ENCODE measurements around the gene MARVELD1.

Gene MARVELD1

DNA sequence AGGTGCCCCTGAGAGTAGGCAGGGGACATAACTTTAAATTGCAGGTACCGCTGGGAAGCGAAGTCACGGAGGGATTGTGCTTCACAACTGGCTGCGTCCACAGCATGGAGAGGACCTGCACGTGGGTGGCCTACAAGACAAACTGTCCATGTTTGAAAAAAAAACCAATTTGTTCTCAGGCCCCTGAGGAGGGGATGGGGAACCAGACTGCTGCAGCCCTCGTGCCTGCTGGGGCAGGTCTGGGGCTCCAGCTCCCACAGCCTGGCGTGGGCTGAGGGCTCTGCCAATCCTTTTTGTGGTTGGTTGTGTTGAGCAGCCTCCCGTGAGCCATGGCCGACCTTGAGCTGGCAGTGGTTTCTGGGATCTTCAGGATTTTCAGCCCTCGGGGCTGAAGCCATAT, 48.5 kb downstream of the MARVELD1 start:
- DNase-seq = no peak
- TF ChIP-seq GATA1 (IDR thresholded peaks at IDR 0.05; ENCODE audit: low read depth, low read length) = no peak
- TF ChIP-seq POLR2A (IDR thresholded peaks at IDR 0.05; ENCODE audit: low read length) = no peak

GRCh38 chr10:97762816-97763215, 49.3 kb downstream of the MARVELD1 start:
- TF ChIP-seq GATA1 (IDR thresholded peaks at IDR 0.05; ENCODE audit: low read depth, low read length) (no peak), POLR2A (IDR thresholded peaks at IDR 0.05; ENCODE audit: low read length) (no peak)
- DNase-seq = no peak

DNA sequence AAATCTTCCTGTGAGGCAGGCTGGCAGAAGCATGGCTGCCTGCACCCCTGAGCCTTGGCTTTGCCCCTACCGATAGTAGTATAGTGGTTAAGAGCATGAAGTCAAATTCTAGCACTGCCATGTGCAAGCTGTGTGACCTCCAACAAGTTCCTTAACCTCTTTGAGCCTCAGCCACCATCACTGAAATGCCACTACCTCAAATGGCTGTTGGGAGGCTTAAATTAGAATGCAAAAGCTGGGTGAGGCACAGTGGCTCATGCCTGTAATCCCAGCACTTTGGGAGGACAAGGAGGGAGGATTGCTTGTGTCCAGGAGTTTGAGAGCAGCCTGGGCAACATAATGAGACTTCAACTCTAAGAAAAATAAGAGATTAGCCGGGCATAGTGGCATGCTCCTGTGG, 49.9 kb downstream of the MARVELD1 start:
- TF ChIP-seq POLR2A (IDR thresholded peaks at IDR 0.05; ENCODE audit: low read length) (no peak), GATA1 (IDR thresholded peaks at IDR 0.05; ENCODE audit: low read depth, low read length) (no peak)
- DNase-seq = no peak

- no peak for DNase-seq
- TF ChIP-seq POLR2A (IDR thresholded peaks at IDR 0.05; ENCODE audit: low read length) (no peak), GATA1 (IDR thresholded peaks at IDR 0.05; ENCODE audit: low read depth, low read length) (no peak)
These were observed 50.4 kb downstream of the MARVELD1 start for GRCh38 chr10:97763947-97764346.

DNA sequence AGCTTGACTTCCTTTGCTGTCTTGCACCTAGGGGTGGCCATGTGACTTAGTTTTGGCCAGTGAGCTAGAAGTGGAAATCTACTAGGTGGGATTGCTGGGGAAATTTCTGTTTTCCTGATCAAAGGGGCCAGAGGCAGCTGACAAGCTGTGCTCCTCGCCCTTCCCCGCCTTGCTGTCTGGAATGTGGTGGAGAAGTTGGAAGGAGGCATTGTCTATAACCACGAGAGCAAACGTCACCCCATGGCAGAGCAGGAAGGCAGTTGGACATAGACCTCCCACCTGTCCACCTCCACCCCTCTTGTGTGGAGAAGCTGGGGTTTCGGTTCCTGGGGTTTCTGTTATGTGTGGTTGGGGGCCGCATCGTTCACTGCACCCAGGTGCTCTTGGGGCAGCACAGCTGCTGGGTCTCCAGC, 51.0 kb downstream of the MARVELD1 start:
- no peak for DNase-seq
- TF ChIP-seq POLR2A (IDR thresholded peaks at IDR 0.05; ENCODE audit: low read length) (no peak), GATA1 (IDR thresholded peaks at IDR 0.05; ENCODE audit: low read depth, low read length) (no peak)

- TF ChIP-seq GATA1 (IDR thresholded peaks at IDR 0.05; ENCODE audit: low read depth, low read length) (no peak), POLR2A (IDR thresholded peaks at IDR 0.05; ENCODE audit: low read length) (no peak)
- no peak for DNase-seq
These were observed 51.7 kb downstream of the MARVELD1 start for GRCh38 chr10:97765201-97765600.

DNA sequence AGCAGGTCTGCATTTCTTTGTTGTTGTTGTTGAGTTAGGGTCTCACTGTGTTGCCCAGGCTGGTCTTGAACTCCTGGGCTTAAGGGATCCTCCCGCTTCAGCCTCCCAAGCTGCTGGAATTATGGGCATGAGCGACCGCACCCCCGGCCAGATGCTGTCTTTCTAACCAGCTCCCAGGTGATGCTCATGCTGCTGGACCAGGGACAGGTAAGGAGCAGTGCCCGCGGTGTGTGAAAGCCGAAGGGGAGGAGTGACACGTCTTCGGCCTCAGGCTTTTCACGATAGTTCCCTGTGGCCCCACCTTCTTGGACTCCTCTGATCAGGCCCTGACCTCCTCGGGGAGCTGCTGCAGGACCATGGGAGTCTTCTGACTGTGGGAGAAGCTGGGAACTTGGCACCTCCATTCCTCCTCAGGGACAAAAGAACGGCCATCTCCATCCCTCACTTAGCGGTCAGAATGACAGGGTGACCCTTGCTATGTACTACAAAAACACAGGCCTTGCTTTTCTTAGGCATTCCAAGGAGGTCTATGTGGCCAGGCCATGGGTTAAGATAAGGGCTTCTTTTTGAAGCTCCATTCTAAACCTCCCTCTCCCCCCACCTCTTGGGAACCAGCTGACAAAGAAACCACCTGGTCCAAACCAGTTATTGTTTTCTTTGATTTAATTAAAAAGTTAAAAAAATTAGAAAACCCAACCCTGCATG, 52.7 kb downstream of the MARVELD1 start:
- no peak for DNase-seq
- no peak for TF ChIP-seq GATA1 (IDR thresholded peaks at IDR 0.05; ENCODE audit: low read depth, low read length)
- TF ChIP-seq POLR2A (IDR thresholded peaks at IDR 0.05; ENCODE audit: low read length) = no peak

DNA sequence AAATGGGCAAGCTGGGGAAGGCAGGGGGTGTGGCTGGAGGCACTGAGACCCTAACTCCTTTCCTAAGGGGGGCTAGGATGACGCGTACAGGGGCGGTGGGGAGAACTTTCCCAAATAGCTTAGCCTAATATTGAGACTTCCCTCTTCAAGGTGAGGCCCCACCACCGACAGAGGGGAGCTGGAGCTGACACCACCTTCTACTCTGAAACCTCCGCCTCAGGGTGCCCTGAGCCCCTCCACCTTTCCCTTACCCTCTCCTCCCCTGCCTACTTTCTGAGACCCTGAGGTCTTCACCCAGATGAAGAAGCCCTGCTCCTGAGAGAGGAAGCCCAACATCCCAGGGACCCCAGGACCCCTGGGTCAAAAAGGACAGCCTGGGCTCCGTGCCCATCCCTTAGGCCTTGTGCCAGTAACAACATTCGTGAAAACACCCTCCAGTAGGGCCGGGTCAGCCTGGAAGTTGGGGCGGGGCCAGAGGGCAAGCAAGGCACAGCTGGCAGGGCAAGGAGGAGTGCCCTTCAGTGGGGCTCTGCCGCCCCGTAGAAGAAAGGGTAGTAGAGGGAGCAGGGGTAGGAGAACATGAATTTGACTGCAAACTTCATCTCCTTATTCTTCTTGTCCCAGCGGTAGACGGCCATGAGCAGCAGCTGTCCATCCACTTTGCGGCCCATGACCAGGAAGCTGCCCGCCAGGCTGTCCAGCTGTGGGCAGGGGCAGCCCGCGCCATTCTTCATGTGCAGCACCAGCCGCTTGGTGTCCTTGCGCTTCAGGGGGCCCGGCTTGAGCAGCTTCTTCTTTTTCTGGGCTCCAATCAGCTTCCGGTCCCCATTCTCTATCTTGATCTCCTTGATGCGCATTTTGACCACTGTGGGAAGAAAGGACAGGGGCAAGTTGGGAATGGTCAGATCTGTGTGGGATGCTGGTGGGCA, 53.7 kb downstream of the MARVELD1 start:
- no peak for TF ChIP-seq POLR2A (IDR thresholded peaks at IDR 0.05; ENCODE audit: low read length)
- TF ChIP-seq GATA1 (IDR thresholded peaks at IDR 0.05; ENCODE audit: low read depth, low read length) = no peak
- DNase-seq = no peak

Measured in erythroblast (primary cell).